Fibroblast of skin of back (primary cell): Measurements from ENCODE around the gene IFTAP. TPM values are rescaled to one million over a fixed set of nuclear protein-coding genes. Genes with fewer than 3 reads are reported as not detected.
A peak's percentile ranks its signal among the peaks of the same experiment; 100 is the strongest.
"Not testable (repeated sequence)": the region's sequence is repeated elsewhere in the genome, so short reads cannot be mapped to it uniquely, and the experiment has no call there.

Source experiments
- DNase-seq: peaks from one replicate; pipeline ENCODE4 v3.0.0-alpha.2; 2013
- polyA plus RNA-seq, 2 experiments: library from polyadenylated mRNA; unstranded; fragments of 120-200 nt; gene quantifications; one replicate each; pipeline ENCODE4 v1.2.1, GENCODE V29; 2013; ENCODE audit not compliant: insufficient read length in 2 of 2

Gene IFTAP, protein sequence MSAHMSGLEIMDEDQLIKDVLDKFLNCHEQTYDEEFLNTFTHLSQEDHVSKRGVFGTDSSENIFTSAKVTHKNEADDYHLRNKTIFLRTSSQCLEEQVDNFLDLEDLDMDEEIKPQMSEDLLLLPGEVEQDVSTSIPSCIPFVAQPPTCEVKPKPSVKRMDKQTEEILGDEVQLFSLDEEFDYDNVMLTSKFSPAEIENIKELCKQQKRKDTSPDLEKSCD
- polyA plus RNA-seq (2013, experiment 1 of 2; ENCODE audit: insufficient read length): 20.6 TPM
- 27.5 TPM for polyA plus RNA-seq (2013, experiment 2 of 2; ENCODE audit: insufficient read length)

DNA sequence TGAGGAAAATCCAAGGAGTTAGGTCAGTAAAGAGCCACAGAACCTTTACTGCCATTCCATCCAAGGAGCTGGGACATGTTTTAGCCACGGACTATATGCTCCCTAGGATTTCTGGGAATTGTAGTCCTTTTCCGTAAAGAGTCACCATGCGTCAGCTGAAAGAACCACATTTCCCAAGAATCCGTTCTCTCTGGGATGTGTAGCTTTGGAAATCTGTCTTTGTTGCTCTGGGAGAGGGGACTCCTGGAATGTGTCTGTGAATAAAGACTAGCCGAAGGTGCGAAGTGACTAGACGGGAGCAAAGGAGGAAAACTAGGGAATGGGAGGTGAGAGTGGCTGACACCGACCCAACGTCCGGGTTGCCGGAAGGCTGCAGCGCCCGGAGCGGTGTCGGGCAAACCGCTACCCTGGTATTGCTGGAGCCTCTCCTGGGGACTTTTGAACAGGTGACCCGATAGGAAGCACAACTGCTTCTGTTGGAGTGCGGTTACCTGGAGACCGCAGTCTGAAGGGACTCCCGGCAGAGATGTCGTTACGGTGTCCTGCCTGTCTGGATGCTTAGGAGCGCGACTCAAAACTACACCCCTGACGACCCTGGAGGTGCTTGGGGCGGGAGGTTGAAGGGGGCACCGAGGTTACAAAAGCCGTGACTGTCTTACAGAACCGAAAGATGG is at the start of gene IFTAP:
Gene IFTAP (plus strand): TSS at position 187 of the 674 bp plus-strand sequence. CDS start 15,602 bp downstream, outside the sequence.
- peak; percentile 95 for DNase-seq

DNA sequence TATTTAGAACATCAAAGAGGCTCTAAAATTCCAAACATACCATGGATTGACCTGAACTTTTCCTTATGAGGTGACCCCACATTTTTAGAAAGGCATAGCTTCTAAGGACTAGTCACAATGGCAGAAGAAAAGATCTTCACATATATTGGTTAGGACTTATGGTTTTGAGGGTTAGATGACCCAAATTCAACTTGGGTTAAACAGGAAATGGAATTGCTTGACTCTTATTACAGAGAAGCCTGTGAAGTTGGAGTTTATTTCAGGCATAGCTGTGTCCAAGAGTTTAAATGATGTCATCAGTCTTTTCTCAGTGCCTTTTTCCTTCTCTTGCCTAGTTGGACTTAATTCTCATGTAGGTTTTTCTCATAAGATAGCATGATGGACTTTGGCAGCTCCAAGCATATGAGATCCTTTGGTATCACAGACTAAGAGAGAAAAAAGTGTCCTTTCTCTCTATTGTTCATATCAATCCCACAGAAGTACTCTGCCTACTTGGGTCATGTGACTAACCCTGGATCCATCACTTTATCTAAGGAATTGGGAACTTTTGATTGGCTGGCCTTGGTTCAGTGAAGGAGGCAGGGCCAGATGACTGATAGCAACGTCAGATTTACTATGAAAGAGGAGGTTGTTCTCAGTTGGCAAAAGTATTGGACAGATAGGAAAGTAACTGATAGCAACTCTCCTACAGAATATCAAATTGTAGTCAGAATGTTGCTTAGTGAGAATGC is 43.8 kb upstream of the IFTAP start:
- DNase-seq: no peak

DNA sequence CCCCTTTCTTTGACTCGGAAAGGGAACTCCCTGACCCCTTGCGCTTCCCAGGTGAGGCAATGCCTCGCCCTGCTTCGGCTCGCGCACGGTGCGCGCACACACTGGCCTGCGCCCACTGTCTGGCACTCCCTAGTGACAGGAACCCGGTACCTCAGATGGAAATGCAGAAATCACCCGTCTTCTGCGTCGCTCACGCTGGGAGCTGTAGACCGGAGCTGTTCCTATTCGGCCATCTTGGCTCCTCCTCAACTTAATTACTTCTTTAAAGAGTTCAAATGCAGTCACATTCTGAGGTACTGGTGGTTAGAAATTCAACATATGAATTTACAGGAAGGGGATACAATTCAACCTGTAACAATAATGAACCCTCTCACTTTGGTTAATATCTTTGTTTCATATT is 36.9 kb upstream of the IFTAP start:
- not testable (repeated sequence) for DNase-seq

DNA sequence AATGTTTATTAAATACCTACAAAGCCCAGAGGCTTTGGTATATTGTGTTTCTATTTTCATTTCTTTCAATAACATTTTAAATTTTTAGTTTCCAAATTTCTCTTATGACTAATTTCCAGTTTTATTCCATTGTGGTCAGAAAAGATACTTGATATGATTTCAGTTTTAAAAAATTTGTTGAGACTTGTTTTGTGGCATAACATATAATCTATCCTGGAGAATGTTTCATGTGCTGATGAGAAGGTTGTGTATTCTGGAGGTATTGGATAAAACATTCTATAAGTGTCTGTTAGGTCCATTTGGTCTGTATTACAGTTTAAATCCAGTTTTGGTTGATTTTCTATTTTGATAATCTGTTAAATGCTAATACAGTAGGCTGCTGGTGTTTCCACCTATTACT is 36.3 kb upstream of the IFTAP start:
- no peak for DNase-seq

DNA sequence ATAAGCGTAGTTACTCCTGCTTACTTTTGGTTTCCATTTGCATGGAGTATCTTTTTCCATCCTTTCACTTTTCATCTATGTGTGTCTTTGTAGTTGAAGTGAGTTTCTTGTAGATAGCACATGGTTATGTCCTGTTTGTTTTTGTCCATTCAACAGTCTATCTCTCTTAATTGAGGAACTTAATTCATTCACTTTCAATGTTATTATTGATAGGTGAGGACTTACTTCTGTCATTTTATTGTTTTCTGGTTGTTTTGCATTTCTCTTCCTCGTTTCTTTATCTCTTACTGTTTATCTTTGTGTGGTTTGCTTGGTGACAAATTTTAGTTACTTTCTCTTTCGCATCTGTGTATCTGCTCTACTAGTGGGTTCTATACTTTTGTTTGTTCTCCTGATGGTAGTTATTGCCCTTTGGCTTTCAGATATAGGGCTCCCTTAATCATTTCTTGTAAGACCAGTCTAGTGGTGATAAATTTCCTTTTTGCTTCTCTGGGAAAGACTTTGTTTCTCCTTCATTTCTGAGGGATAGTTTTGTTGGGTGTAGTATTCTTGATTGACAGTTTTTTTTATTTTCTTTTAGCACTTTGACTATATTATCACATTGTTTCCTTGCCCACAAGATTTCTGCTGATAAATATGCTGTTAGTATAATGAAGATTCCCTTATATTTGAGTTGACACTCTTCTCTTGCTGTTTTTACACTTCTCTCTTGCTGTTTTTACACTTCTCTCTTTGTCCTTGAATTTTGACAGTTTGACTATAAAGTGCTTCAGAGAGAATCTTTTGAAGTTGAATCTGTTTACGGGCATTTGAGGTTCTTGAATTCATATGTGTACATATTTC is 35.5 kb upstream of the IFTAP start:
- no peak for DNase-seq

DNA sequence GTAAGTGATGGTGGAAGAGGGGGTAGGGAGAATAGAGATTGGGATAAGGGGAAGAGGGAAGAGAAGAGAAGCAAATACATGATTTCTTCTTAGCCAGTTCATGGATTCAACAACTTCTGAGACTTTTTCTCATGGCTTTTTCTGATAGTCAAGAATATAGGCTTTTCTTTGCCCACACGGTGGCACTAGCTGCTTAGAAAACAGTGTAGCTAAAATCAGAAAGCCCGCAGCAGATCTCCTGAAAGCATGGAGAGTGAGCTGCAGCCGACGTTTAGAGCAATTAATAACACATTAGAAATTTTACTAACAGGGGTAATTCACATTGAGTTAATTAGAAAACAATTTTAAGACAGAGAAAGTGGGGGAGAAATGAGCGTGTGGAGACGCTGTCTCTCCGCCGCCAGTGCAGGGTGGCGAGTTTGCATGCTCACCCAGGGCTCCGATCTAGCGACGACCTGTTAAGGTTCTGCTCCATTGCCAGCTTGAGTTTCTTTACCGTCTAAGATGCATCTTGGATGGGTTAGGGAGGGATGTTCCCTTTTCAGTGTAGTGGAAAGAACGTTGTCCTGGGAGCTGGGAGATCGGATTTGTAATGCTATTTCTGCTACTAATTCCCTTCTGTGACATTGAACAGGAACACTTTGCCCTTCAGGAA is 29.8 kb upstream of the IFTAP start:
- peak; percentile 63 for DNase-seq

DNA sequence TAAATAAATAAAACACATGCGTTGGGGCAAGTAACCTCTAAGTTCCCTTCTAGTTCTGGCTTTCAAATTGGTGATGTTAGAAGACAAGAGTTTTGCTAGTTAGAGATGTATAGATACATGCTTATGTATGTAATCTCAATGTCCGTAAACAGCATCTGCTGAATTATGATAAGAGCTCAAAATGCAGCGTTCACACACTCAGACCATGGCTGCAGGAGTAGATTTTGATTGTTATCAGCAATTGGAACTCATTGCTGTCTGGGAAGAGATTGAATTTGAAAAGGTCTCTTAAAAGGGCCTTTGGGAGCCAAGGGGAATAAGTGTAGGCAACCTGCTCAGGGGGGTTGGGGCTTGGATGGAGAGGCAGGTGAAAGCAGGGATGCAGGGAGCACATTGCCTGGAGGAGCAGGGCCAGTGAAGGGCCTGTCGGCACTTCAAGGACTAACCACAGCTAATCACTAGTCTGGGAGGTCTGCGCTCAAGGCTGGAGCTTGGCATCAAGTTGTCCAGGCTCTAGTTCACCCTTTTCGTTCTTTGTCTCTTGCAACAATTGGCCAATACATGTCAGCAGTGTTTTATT is 29.2 kb upstream of the IFTAP start:
- no peak for DNase-seq

DNA sequence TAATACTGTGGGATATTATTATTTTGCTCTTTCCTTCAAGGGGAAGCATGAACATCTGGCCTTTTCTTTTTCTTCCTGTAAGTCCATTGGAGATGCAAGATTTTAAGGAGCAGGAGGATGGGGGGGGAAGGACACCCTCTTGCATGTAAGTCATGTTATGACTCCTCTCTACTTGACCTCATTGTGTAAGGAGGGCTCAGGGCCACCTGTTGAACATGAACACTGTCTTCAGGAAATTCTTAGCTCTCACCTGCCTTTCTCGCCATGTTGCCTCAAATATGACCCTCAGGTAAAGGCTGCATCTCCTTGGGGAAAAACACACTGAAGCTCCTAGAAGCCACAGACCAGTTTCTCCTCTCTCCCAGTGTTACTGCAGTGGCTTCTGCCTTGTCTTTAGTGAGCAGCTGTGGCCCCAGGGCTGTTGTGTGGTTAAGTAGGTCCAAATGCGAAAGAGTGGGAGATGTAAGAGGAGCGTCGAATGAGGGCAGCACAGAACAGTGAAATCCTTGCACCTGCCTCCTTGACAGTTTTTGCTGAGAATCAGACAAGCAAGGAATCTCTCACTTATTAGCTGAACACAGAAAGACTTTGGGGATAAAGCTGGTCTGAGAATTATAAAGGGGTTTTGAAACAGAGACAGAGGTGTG is 27.8 kb upstream of the IFTAP start:
- no peak for DNase-seq

DNA sequence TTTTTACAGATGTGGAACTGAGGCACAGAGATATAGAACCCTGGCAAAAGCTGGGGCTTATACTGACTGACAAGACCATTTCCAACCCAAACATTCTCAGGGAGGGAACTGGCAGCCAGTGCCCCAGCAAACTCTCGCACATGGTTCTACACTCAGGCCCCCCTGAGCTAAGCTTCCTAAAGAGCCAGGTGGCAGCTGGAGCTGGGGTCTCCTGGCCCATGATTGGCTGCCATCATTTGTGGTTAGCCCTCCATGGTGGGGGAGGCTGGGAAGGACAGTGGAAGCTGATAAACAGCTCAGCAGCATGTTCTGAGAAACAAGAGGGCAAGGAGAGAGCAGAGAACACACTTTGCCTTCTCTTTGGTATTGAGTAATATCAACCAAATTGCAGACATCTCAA is 26.6 kb upstream of the IFTAP start, which contains the start of gene RAG1:
Gene RAG1 (plus strand): TSS at position 314 of the 400 bp plus-strand sequence. CDS start 5,298 bp downstream, outside the sequence.
- DNase-seq: no peak

DNA sequence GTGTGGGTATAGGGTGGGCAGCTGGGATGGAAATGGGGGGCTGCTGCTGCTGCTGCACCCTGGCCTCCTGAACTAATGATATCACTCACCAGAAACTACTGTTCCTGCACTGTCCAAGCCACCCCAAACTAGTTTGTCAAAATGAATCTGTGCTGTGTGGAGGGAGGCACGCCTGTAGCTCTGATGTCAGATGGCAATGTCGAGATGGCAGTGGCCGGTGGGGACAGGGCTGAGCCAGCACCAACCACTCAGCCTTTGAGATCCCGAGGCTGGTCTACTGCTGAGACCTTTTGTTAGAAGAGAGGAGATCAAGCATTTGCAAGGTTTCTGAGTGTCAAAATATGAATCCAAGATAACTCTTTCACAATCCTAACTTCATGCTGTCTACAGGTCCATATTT is 25.2 kb upstream of the IFTAP start:
- DNase-seq: no peak

DNA sequence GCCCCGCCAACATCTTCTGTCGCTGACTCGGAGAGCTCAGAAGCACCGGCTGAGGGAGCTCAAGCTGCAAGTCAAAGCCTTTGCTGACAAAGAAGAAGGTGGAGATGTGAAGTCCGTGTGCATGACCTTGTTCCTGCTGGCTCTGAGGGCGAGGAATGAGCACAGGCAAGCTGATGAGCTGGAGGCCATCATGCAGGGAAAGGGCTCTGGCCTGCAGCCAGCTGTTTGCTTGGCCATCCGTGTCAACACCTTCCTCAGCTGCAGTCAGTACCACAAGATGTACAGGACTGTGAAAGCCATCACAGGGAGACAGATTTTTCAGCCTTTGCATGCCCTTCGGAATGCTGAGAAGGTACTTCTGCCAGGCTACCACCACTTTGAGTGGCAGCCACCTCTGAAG is 19.8 kb upstream of the IFTAP start:
- DNase-seq: no peak

DNA sequence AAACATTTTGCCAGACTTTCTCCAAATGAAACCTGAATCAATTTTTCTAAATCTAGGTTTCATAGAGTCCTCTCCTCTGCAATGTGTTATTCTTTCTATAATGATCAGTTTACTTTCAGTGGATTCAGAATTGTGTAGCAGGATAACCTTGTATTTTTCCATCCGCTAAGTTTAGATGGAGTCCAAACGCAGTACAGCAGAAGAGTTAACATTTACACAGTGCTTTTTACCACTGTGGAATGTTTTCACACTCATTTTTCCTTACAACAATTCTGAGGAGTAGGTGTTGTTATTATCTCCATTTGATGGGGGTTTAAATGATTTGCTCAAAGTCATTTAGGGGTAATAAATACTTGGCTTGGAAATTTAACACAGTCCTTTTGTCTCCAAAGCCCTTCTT is 16.9 kb upstream of the IFTAP start:
- peak; percentile 4 for DNase-seq

DNA sequence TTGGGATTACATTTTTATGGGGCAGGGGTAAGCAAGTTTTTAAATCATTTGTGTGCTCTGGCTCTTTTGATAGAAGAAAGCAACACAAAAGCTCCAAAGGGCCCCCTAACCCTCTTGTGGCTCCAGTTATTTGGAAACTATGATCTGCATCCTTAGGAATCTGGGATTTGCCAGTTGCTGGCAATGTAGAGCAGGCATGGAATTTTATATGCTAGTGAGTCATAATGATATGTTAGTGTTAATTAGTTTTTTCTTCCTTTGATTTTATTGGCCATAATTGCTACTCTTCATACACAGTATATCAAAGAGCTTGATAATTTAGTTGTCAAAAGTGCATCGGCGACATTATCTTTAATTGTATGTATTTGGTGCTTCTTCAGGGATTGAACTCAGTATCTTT is 16.4 kb upstream of the IFTAP start:
- DNase-seq: peak; percentile 80

DNA sequence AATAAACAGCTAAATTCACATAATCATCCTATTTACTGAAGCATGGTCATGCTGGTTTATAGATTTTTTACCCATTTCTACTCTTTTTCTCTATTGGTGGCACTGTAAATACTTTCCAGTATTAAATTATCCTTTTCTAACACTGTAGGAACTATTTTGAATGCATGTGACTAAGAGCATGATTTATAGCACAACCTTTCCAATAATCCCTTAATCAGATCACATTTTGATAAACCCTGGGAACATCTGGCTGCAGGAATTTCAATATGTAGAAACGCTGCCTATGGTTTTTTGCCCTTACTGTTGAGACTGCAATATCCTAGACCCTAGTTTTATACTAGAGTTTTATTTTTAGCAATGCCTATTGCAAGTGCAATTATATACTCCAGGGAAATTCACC is 15.8 kb upstream of the IFTAP start:
- DNase-seq: peak; percentile 21

DNA sequence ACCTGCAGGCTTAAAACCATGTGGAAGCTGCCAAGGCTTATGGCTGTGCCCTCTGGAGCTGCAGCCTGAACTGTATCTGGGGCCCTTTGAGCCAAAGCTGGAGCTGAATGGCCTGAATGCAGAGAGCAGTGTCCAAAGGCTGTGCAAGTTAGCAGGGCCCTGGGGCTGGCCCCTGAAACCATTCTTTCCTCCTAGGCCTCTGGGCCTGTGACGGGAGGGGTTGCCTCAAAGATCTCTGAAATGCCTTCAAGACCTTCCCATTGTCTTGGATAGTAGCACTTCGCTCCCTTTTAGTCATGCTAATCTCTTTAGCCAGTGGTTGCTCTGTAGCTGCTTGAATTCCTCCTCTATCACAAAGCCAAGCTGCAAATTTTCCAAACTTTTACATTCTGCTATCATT is 12.8 kb upstream of the IFTAP start:
- no peak for DNase-seq

DNA sequence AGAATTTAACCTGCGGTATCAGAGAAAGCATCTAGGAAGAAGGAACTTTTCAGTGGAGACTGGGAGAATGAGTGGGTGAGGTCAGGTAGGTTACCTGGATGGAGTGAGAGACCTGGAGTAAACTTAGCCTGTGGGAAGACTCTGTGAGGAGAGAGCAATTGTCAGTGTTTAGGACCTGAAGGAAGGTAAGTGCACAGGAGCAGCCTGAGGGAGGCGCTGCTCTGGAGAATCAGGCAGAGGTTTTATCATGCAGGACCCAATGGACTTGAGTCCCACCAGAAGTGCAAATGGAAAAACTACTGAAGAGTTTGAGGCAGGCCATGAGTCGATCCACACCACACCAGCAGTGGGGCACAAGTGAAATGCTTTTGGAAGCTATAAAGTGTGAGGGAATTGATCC is 10.6 kb upstream of the IFTAP start:
- no peak for DNase-seq

DNA sequence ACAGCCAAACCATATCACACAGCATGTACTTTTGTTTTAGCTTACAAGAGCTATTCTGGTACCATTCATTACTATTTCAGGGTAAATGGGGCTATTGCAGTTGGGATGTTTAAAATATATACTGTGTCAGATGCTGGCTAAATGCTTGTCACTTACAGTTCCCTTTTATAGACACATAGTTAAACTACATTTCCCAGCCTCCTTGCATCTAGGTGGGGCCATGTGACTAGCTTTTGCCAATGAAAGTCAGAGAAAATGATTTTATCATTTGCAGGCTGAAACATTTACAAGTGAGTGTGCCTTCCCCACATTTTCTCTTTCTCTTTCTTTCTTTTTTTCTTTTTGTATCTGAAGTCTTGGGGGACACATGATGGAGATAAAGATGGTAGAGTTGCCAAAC is 7.8 kb upstream of the IFTAP start:
- DNase-seq: no peak

DNA sequence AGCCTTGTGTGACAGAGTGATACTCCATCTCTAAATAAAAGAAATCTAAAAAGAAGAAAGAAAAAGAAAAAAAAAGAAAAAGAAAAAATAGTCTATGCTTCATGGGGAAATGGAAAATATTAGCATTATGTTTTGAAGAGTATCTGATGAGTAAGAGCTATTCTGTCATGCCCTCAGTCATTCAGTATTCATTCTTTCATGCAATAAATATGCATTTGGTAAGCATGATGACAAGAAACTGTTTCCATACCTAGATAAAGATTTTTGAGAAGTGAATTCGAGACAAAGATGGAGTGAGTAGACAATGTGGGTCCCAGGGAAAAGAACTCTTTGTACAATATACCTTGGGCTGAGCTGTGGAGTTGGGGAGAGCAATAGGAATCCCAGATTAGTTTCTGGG is 6.2 kb upstream of the IFTAP start:
- peak; percentile 54 for DNase-seq

DNA sequence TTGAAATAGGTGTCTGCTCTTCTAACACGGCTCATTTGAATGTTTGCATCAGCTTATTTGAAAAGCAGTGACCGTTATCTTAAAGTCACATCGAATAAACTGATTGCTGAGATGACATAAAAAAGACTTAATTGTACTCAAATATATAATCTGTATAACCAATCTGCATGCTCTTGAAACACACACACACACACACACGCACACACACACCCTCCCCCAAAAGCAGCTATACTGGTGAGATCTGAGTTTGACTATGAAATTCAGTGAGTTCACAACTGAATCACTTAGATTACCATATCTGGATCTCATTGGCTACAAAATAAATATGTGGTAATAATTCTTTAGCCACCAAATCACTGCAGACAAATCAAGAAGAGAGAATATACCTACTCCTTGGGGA is 3.8 kb upstream of the IFTAP start:
- no peak for DNase-seq

DNA sequence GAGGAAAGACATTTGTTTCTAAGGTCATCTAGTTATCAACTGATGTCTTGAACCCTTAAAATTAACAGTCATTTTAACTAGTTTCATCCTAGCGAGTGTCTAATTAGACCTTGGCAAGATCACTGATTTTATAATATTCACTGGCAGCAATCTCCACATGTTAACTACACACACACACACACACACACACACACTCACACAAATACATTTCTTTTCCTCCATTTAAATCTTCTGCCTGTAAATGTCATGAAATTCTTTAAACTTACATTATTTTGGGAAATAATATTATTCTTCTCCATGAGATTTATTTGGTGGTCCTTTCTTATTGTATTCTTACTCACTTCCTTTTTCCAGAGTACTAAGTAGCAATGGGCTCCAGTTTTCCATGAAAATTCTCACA is 2.9 kb upstream of the IFTAP start:
- no peak for DNase-seq

DNA sequence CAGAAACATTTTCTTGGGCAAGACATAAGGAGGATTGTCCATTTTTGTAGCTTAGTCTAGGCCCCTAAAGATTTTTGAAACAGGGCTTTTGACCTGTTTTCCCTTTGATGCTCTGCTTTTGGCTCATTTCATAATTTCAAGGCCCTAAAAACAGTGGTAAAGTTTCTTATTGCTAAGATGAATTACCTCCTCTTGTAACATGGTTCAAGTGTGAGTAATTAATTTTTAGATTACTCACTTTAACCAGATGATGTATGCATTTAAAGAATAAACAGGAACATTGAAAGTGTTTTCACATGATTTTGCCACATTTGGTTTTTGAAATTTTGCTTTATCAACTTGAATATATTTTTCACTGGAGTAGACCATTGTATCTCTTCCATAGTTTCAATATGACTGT is 2.6 kb downstream of the IFTAP start:
- no peak for DNase-seq
